AG04449 (cell line): ENCODE results near the gene KIAA0408.

Experiments used
- CTCF ChIA-PET: fragments of 350-600 bp; formaldehyde crosslinking; extraction: SDS; loops from one replicate; lab custom pipeline; 2021; ENCODE audit warnings: antibody characterized with exemption; lab: Yijun Ruan, JAX
- POLR2A ChIA-PET: fragments of 400-600, 350-600 bp; formaldehyde crosslinking; extraction: SDS; loops from one replicate; lab custom pipeline; 2020; ENCODE audit warnings: antibody characterized with exemption, inconsistent platforms; lab: Yijun Ruan, JAX
- DNase-seq: peaks from one replicate; pipeline ENCODE4 v3.0.0-alpha.2; 2010; ENCODE audit warnings: low read depth, low spot score
- H3K4me3 ChIP-seq: 2 replicates; pipeline ENCODE4 v1.5.1; 2011; ENCODE audit warnings: low read depth, mild to moderate bottlenecking, control low read depth, low read length
- CTCF ChIP-seq: IDR thresholded peaks from one replicate; pipeline ENCODE4 v1.5.1; 2011; ENCODE audit warnings: mild to moderate bottlenecking, moderate library complexity, low read length, control low read depth, inconsistent platforms; ENCODE audit not compliant: insufficient read depth; ENCODE audit errors: missing control alignments

Gene KIAA0408

GRCh38 chr6:127460465-127460864, 1.3 kb upstream of the KIAA0408 start:
- DNase-seq, result no peak
- ChIA-PET CTCF (interaction anchor here (2.8 to 3.1 kb wide), 3 partner anchors 56 to 159 kb away, joined by 10 to 17 read pairs (median 13); no protein-coding TSS in a partner anchor), POLR2A (no interaction called here)
- no peak for TF ChIP-seq CTCF
- H3K4me3 ChIP-seq, result no peak overlapping the region

- ChIA-PET POLR2A (no interaction called here), CTCF (interaction anchor here (0.9 to 3.1 kb wide), 4 partner anchors 56 to 157 kb away, joined by 3 to 17 read pairs (median 12); no protein-coding TSS in a partner anchor)
- no peak for DNase-seq
- TF ChIP-seq CTCF, result no peak
- H3K4me3 ChIP-seq, result peak overlapping the region; percentile 9
These were observed 372 bp downstream of the KIAA0408 start for GRCh38 chr6:127458817-127459216.

- ChIA-PET POLR2A (no interaction called here), CTCF (interaction anchor here (2.8 to 3.1 kb wide), 3 partner anchors 58 to 157 kb away, joined by 10 to 17 read pairs (median 13); no protein-coding TSS in a partner anchor)
- H3K4me3 ChIP-seq, result no peak overlapping the region
These were observed 967 bp downstream of the KIAA0408 start for GRCh38 chr6:127458222-127458621.

GRCh38 chr6:127457456-127458064, 1.6 kb downstream of the KIAA0408 start:
- TF ChIP-seq CTCF, result no peak
- ChIA-PET POLR2A (no interaction called here), CTCF (interaction anchor here (3.1 kb wide), 2 partner anchors 59 to 156 kb away, joined by 13 to 17 read pairs; no protein-coding TSS in a partner anchor)
- H3K4me3 ChIP-seq, result no peak overlapping the region
- peak; percentile 37 for DNase-seq

More at GRCh38 chr6:127458222-127458621, 967 bp downstream of the KIAA0408 start:
- DNase-seq, result no peak
- TF ChIP-seq CTCF, result no peak

GRCh38 chr6:127456465-127456864, 2.7 kb downstream of the KIAA0408 start:
- H3K4me3 ChIP-seq, result no peak overlapping the region
- no peak for TF ChIP-seq CTCF
- DNase-seq, result no peak
- CTCF ChIA-PET, result no interaction called here
- POLR2A ChIA-PET, result no interaction called here

- ChIA-PET POLR2A (no interaction called here), CTCF (interaction anchor here (1.2 to 1.4 kb wide), 3 partner anchors 9 to 30 kb away, joined by 3 to 5 read pairs (median 4); no protein-coding TSS in a partner anchor)
- DNase-seq, result no peak
- no peak overlapping the region for H3K4me3 ChIP-seq
- TF ChIP-seq CTCF, result no peak
These were observed 5.2 kb downstream of the KIAA0408 start for GRCh38 chr6:127453845-127454619.
